GM21737 (cell line): Measurements from ENCODE around the gene TXNRD2.

Experiments used
- ATAC-seq: cut with Tn5 transposase; IDR thresholded peaks from one replicate; pipeline ENCODE4 v1.9.1; 2021; ENCODE audit warnings: mild to moderate bottlenecking, moderate library complexity; ENCODE audit not compliant: unreplicated experiment

Gene TXNRD2

DNA sequence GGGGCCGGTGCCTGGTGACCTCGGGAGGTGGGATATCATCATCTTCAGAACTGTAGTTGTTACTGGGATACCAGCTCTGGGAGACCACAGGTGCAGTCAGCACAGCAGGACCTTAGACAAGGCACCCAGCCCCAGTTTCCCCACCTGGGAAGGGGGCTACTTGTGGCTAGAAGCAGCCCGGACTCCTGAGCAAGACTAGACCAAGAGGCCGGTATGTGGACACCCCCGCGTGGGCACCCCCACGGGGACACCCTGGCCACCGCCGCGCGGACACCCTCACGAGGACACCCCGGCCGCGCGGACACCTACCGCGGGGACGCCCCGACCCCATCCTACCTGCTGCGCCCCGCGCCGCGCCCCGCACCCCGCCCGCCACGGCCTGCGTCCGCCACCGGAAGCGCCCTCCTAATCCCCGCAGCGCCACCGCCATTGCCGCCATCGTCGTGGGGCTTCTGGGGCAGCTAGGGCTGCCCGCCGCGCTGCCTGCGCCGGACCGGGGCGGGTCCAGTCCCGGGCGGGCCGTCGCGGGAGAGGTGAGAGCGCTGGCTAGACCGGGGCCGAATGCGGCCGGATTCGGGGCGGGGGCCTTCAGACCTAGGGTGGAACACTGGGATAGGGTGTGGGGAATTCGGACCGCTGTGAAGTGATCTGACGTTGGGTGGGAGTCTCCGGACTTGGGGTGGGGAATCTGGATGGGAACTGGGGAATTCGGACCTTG, at the start of gene TXNRD2, which contains the start of gene COMT:
TXNRD2 (minus strand) TSS at position 454 of the 718 bp plus-strand sequence; CDS start at position 439, 15 bp downstream.
COMT (plus strand) TSS at position 408 of the 718 bp plus-strand sequence. CDS start 20,755 bp downstream, outside the sequence.
- ATAC-seq = no peak

DNA sequence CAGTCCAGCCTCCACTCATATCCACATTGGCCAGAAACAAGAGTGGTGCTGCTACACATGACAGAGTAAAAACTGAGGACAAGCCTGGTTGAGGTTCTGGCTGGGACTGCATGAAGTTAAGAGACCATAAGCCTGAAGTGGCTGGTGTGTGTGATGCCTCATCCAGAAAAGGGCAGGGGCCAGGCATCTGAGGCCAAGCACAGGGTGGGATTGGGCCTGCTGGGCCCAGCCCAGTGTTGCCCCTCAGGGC, 49.7 kb upstream of the TXNRD2 start:
- no peak for ATAC-seq

DNA sequence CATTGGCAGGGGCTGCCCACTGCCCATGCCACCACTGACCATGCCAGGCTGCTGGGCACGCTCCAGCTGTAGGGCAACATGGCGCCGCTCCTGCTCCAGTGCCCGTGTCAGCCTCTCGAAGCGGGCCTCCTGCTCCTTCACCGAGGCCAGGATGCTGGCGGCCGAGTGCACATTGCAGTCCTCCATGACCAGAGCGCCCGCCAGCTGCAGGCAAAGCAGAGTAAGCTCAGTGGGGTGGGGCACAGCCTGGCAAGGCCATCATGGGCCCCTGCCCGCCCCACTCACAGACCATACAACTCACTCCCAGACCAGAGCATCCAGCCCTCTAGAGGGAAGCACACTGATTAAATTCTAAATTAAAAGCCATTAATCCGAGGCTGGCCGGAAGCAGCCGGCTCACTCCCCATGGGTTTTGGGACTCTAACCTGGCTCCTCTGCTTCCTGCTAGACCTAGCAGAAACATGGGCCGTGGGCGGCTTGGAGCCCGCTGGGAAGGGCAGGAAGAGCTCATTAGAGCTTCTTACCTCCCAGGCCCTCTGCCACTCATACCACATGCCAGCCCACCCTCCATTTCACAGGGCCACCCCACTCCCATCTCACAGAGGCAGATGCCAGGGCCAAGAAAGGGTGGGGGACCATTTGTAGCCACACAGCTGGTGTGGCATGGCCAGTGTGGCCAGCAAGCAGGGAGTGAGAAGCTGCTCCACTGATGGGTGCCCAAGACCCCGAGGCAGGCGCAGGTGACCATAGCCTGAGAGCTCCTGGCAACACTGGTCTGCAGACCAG, 49.2 kb upstream of the TXNRD2 start:
- no peak for ATAC-seq

DNA sequence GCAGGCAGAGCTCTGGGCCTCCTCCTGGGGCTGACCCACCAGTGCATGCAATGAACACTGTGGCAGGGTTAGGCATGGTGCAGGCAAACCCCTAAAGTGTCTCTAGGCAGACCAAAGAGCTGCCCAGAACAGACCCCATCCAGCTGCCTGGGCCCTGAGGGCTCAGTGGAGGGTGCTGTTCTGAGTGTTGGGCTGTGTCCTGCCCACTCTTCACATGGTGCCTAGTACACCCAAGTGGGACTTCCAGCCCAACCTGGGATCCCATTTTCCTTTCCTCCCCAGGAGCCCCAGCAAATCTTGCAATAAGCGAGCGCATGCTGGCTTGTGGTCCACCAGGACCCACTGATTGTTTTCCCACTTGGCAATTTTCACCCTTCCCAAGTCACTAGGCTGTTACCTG, 48.6 kb upstream of the TXNRD2 start:
- ATAC-seq = no peak

DNA sequence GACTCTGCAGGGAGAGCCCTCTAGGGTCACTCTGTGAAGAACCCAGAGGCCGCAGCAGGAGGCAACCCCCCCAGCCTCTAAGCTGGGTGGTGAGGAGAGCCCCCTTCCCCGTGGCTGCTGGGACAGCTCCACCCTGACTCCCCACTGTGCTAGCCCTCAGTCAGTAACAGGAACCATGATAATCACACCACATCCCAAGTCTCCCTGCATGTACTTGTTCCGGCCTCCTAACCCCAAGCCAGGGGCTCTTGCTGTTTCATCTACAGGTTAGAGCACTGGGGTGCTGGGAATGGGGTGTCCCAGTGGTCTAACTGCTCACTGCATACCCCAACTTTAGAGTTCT, 48.1 kb upstream of the TXNRD2 start:
- ATAC-seq = no peak

DNA sequence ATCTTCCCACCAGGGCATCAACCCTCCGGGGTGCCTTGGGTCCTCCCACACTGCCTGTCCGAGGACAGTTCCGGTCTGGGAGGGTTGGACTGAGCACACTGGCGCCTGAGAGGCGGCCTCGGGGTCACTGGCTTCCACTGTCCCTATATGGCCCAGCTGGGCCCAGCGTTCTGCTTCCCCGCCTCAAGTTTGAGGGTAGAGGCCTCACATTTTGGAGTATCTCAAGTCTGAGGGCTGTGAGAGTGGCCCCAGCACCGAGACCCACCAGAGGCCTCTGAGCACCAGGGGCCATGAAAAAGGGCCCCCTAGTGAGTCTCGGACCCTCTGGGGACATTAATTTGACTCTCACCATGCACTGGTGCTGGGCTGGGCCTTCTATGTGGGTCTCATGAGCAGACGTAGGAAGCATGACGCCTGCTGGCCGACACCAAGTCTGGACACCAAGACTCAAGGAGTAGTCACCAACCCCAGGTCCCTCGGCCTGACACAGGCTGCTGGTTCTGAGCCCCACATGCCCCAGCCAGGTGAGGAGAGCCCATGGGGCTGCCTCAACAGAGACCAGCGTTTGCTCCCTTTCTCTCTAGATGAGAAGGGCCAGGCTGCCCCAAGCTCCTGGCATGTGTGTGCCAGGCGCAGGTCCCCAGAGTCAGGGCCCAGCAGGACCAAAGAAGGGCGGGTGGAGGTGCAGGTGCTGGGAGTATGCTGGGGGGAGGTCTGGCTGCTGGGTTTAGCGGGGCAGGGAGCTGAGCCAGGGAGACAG, 47.5 kb upstream of the TXNRD2 start:
- ATAC-seq = no peak

DNA sequence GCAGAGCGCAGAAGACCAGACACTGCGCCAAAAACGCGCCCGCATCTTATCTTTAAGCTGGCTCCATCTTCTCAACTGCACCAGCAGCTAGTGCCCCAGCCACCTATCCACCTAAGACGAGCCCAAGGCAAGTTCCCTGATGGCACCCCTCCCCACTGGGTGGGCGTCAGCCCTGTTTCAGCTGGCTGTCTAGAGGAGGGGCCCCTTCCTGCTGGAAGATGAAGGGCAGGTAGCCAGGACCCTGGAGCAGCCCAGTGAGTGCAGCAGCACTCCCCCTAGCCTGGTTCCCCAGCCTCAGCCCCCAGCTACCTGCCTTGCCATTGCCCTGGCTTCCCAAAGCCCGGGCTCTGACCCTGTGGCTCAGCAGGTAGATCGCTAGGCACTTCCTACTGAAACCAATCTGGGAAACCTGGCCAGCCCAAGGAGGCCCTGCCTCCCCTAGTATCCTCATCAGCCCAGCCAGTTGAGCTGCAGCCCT, 46.8 kb upstream of the TXNRD2 start:
- no peak for ATAC-seq

DNA sequence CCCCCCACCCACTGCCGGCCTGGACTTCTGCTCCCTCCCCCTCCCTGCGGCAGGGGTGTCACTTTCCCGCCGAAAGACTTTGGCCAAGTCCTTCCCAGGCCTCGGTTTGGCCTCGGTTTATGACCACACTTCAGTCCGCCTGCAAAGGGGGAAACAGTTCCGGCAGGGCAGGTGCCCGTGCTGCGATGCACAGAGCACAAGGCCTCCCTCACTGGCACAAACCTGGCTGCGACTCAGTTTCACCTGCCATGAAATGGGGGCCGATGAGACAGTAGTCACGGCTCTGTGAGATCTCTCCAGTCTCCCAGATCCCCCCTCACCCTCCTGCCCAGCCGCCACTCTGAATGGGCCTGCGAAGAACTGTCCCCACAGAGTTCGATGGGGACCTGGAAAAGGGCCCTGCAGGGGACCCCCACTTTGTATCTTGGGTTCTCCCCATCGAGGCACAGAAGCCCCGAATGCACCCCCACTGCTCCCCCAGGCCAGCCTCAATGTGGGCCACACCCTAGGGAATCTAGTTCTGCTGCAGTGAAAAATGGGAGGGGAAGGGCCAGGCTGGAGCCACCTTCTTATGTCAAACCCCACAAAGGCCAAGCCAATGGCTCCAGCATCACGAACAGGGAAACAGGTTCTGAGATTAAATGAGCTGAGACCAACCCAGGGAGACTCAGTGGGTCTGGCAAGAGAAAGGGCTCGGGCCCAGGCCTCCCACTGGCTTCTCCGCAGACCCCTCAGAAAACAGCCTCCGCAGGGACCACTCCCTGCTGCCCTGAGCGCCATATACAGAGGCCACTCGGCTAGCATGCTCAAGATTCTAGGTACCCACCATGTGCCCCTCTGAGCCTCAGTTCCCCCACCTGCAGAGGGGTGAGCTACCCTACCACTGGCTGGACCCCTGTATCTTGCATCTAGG, 46.0 kb upstream of the TXNRD2 start:
- no peak for ATAC-seq

DNA sequence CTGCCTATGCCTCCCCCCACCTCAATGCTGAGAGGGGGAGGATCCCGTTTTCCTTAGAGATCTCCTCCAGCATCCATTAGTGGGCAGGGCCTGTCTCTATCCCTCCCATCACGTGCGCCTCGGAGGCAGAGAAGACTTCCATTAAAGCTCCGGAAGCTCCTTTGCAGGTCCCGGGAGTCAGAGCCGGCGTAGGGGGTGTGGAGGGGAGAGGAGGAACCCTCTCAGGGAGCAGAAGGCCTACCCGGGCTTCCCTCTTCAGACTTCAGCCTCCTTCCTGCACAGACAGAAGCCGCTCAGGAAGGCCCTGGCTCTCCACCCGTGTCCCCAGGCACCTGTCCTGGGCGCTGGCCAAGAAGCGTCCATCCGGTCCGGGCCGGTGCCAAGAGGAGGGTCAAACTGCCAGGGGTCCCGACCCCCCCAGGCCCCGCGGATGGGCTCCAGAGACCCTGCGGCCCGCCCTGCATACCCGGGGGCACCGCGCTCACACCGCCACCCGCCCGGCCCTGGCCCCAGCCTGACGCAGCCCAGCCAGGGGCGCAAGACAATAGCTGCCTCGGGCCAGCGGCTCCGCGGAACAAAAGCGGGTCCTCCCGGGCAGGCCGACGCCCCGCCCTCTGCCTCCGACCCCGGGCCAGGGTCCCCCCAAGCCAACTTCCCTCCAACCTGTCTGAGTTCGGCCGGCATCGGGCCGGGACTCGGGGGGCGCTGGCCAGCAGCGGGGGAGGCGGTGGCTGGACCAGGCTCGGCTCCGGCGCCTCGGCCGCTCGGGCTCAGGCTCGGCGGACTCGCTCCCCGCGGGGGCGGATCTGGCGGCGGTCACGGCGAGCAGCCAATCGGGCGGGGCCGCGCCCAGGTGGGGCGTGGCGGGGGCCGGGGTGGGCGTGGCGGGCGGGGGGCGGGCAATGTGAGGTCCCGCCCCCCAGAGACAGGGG, 45.1 kb upstream of the TXNRD2 start:
- ATAC-seq = no peak

DNA sequence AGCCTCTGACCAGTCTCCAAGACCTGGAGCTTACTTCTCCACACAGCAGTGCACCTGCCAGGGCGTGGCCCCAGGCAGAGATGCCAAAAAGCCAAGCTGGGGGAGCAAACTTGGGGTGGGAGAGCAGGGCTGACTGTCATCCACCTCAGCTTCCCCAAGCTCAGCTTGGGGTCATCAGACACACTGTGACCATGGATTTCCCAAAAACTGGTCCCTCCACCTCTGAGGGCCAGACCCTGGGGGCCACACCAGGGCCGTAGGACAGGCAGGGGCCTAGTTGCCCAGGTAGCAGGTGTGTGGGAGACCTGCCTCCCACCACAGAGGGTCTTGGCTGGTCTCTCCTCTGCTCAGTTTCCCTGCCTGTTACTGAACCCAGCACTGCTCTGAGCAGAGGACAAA, 44.4 kb upstream of the TXNRD2 start:
- ATAC-seq = no peak

DNA sequence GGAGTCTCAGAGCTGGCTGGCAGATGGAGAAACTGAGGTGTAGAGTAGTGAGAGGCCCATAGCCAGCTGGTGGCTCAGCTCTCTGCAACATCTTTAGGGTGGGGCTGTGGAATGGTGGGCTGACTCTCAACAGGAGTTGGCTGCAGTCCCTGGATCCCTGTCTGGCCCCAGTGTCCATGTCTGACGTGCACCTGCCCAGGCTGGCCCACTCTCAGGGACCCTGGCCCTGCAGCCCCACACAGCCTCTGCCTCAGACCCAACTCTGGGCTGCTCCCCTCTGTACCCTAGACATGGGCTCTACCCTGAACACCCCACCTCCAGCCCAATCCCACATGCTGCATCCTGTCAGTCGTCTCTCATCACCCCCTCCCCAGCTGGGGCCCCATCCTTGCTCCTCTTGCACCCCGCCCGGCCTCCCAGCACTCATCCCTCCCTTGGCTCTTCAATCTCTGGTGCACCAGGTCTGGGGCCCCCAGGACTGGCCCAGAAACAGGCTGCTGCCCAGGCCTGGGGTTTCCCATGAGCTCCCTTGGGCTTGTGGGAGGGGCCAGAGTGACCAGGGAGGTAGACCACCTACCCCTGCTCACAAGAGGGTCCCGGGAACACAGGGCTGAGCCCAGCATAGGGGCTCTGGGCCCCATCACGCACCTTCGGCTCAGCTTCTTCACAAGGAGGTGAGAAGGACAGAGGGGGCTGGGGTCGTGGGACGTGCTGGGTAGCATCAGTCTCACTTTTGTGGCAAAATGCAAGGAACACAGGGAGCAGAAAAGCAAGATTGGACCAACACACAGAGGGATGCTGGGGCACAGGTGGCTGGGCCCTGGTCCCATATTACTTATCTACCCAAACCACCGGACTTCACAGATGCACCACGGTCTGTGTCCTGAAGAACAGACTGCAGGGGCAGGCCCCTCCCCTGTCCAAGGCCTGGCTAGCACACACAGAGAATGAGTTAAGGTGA, 43.5 kb upstream of the TXNRD2 start:
- no peak for ATAC-seq

DNA sequence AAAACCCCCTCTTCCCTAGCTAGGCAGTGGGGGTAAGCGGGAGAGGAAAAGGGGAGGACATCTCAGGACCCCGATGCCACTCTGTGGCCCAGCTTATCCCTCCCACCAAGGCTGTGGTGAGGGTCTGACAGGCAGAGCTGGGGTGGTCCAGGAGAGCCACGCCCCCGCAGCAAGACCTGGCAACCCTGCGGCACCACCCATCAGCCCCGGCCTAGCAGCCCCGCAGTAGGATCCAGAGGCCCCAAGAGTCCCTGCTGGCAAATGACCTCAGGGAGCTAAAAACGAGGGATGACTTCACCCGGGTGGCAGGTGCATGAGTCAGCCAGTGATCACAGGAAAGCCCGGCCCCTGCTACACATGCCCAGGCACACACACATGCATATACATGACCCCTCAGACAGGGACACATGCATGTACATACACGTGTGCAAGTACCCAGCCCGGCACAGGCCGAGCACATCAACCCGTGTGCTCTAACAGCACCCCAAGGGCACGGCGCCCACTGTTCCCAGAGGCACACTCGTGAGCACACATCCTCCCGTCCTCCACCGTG, 42.7 kb upstream of the TXNRD2 start:
- ATAC-seq = no peak

DNA sequence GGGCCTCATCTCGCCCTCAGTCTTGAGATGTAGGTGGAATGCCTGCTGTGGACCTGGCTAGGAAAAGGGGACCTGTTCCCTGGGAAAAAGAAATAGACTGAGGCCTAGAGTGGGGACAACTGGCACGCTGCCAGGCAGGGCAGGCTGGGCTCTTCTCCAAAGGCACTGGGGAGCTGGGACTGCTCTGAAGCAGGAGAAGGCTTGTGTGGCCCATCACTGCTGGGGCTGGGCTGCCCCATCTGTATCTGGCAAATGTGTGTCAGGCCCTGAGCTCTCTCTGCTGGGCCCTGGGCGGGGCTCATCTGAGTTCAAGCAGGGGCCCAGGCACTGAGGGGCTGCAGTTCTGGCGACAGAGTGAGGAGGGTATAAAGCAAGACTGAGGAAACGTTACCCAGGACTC, 42.1 kb upstream of the TXNRD2 start:
- no peak for ATAC-seq

DNA sequence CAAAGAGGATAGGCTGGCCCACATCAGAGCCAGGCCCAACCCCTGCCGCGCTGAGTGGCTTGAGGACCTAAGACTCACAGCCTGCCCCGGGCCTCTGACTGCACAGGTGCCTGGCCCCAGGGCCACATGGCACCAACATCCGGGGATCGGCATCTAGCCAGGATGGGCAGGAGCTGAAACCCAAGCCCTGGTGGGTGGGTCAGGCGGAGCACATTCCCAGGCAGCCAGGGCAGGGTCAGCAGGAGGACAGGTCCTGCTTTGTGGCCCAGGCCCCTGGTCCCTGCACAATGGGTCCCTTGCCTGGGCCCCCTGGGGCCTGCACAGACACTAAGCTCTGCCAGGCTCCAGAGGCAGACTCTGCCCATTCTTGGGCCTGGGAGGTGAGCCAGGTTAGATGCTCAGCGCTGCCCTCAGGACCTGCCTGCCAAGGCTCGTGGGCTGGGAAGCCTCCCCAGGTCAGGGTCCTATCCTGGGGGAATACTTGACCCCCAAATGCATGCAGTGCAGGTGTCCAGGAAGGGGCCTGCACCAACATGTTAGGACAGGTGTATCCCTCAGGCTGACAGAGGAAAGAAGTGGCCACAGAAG, 41.5 kb upstream of the TXNRD2 start:
- no peak for ATAC-seq

DNA sequence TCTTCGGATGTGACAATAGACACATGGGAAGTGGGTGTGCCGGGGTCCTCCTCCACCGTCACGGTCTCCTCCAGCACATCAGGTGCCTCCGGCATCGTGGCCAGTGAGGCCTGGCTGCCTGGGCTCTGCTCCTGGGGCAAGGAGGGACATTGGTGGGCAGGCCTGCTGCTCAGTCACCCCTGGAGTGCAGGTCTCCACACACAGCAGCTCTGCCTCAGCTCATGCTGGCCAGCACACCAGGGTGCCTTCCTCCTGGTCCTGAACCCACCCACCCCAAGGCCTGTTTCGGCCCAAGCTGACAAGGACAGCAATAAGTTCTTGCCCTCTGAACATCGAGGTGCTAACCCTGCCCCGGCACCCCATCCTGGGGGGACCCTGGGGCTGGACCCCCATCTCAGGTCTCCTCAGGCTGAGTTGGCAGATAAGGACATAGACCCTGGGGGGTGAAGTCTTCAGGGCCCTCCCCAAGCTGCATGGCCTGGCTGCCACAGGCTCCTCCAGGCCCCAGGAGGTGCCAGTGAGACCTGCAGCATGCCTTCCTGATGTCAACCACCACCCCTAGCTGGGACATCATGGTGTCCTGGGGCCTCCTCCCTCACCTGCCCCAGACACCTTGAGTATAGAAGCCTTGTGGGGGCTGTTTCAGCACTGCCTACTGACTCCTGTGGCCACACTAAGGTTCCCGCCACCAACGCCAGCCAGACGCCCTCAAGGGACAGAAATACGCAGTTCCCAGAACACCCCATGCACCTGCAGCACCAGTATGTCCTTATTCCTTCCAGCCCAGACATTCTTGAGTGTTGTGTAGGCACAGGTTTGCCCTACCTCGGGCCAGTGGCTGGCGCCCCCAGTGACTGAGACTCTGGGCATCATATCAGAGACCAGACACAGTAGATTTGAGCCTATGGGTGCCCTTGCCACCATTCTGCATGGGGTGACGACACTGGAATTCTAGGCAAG, 40.6 kb upstream of the TXNRD2 start:
- ATAC-seq = no peak

DNA sequence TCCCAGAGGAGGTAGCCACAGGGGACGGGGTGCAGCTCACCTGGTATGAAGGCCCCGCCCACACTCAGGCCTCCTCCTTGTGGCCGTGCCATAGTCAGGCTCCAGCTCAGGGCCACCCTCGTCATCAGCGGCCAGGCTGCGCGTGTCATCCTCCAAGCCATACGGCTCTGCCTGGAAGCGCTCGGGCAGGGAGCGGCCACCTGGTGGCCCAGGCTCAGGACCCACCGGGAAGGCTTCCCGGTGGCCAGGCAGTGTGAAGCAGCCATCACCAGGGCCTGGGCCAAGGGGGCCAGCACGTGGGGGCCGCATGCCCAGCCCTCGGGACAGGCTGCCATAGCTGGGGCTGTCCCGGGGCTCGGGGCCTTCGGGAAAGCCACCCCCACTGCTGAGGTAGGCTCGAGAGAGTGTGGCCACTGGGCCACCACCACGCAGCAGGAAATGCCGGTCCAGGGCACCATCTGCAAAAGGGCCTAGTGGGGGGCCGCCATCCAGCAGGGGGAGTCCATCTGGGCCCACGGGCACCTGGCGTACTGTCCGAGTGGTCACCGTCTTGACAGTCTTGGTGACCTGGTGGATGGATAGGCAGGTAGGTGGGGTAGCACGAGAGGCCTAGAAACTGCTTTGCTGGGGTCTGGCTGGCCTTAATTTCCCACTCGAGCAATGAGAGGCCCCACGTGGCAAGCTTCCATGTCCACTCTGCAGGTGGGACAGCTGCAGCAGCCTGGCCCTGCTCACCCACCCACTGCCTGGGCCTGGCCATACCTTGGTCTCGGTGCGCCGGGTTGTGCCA, 39.7 kb upstream of the TXNRD2 start:
- no peak for ATAC-seq
